ENCODE results near the gene PCK1. TPM values are rescaled to one million over a fixed set of nuclear protein-coding genes. Genes with fewer than 3 reads are reported as not detected.

The PCK1 gene
- total RNA-seq, 4 donors from 2014 or later, result 0.56 to 3.4 (median 2.2) TPM

DNA sequence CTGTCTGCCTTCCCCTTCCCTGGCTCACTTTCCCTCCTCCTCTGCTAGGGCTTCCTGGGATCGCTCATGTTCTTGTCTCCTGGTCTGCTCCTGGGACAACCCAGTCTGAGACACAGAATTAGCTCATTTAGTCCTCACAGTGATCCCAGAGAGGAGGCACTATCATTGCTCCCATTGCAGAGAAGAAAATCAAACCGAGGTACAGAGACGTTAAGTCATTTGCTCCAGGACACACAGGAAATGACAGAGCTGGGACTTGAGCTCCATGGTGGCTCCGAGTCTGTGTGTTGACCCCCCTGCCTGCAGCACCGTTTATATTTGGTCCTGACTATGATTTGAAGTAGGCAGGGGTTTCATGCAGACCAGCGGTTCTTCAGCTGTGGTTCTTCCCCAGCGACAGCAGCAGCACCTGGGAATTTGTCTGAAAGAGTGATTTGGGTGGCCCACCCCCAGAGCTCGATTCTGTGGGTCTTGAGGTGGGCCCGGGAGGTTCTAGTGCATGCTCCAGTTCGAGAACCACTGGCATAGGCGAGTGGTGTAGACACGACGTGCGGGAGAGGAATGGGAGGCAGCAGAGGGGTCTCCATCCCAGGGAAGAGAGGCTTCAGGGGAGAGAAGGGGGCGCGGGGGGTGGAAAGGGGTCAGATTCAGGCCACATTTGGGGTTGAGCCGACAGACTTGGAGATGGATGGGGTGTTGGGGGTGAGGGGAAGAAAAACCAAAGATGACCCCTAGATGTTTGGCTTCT is 24.7 kb downstream of the PCK1 start:
- Histone ChIP-seq H3K27ac (no peak overlapping the region), H3K4me3 (replicated peaks in 1 of 3) (no peak overlapping the region), H3K36me3 (no peaks in the 10 kb centered on the region), H3K4me1 (peaks cover 11 to 33% of the 10 kb centered on the region in 2 donors), H3K9me3 (no peaks in the 10 kb centered on the region), H3K27me3 (no peaks in the 10 kb centered on the region)
- 76 to 77% methylated on average over 17 of the region's 17 CpGs for WGBS, 2 donors
- DNase-seq, result no peak
- no peak for TF ChIP-seq POLR2A (IDR thresholded peaks at IDR 0.05)
- TF ChIP-seq, protein P1, sequence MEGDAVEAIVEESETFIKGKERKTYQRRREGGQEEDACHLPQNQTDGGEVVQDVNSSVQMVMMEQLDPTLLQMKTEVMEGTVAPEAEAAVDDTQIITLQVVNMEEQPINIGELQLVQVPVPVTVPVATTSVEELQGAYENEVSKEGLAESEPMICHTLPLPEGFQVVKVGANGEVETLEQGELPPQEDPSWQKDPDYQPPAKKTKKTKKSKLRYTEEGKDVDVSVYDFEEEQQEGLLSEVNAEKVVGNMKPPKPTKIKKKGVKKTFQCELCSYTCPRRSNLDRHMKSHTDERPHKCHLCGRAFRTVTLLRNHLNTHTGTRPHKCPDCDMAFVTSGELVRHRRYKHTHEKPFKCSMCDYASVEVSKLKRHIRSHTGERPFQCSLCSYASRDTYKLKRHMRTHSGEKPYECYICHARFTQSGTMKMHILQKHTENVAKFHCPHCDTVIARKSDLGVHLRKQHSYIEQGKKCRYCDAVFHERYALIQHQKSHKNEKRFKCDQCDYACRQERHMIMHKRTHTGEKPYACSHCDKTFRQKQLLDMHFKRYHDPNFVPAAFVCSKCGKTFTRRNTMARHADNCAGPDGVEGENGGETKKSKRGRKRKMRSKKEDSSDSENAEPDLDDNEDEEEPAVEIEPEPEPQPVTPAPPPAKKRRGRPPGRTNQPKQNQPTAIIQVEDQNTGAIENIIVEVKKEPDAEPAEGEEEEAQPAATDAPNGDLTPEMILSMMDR (IDR thresholded peaks at IDR 0.05), result no peak
- intact Hi-C loops (cut with DNase I), result no loop called here

DNA sequence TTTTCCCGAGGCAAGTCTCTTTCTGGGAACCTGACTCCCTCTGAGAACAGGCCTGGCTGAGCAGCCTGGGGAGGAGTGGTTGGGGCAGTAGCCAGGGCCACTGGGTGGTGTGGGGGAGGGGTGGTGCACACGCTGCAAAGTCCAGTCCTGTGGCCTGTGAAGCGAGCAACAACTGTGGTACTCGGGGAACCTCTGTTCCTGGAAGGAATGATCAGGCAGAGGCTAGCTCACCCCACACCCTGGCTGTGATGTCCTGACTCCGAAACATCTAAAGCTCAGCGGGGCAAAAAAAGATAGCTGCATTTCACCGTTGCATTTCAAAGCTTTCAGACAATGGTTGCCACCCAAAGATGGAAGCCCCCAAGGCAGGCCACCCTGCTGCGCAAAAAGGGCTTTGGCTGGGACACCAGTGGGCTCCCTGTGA is 25.5 kb downstream of the PCK1 start:
- Histone ChIP-seq H3K4me1 (peaks cover 11 to 32% of the 10 kb centered on the region in 2 donors), H3K27ac (no peak overlapping the region), H3K4me3 (replicated peaks in 1 of 3) (no peak overlapping the region), H3K27me3 (no peaks in the 10 kb centered on the region), H3K36me3 (no peaks in the 10 kb centered on the region), H3K9me3 (no peaks in the 10 kb centered on the region)
- DNase-seq, result peak; percentile 64 to 74
- TF ChIP-seq, protein P1 (IDR thresholded peaks at IDR 0.05), result no peak
- no peak for TF ChIP-seq POLR2A (IDR thresholded peaks at IDR 0.05)
- intact Hi-C loops (cut with DNase I), result no loop called here
- 41 to 52% methylated on average over 7 to 8 of the region's 8 CpGs for WGBS, 2 donors

DNA sequence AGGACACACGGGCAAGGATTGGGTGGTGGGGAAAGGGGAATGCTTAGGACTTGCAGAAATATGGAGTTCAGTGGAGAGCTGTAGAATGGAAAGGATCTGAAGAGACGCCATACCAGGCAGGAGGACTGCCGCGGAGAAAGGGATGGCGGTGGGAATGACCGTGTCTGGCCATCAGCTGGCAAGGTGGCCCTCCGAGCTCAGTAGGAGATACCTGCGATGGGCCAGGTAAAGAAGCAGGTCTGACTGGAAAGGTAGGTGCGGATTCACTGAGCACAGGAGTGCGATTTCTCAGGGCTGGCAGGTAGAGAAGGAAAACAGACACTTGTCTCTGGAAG is 26.0 kb downstream of the PCK1 start:
- H3K27me3 ChIP-seq, result no peaks in the 10 kb centered on the region
- peaks cover 11 to 27% of the 10 kb centered on the region in 2 donors for H3K4me1 ChIP-seq
- 64 to 70% methylated on average over 10 of the region's 10 CpGs for WGBS, 2 donors
- H3K27ac ChIP-seq, result no peak overlapping the region
- H3K4me3 ChIP-seq (replicated peaks in 1 of 3), result no peak overlapping the region
- no peaks in the 10 kb centered on the region for H3K9me3 ChIP-seq
- no peak for DNase-seq
- no peaks in the 10 kb centered on the region for H3K36me3 ChIP-seq
- intact Hi-C loops (cut with DNase I), result no loop called here
- TF ChIP-seq, protein P1 (IDR thresholded peaks at IDR 0.05), result no peak
- TF ChIP-seq POLR2A (IDR thresholded peaks at IDR 0.05), result no peak

DNA sequence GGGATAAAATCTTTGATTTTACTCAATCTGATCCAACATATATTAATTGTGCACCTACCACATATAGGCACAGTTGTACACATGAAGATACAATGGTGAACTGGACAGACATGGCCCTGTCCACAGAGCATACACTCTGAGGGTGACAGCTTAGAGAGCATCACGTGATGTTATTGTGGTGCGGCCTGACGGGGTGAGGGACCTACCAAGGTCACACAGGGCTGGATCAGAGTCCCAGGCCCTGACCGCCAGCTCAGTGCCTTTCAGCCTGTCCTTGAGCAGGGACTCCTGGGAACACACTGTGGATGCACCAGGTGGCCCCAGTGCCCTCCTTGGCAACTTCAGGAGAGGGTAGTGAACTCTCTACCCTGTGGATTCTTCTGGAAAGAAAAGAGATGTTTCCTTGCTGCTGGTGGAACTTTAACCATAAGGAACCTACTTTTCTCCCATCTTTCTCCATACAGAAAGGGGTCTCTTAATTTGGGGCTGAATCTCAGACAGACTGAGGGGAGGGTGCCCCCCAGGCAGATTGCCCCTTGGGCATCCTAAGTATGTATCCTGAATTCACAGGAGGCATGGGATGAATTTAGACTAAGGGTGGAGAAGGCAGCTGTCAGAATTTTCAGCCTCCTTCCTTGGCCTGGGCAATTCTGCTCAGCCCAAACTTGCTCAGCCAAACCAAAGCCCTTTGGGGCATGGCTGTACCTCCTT is 26.5 kb downstream of the PCK1 start:
- TF ChIP-seq, protein P1 (IDR thresholded peaks at IDR 0.05), result no peak
- no peak for TF ChIP-seq POLR2A (IDR thresholded peaks at IDR 0.05)
- WGBS, 2 donors, result 92 to 100% methylated on average over 3 to 4 of the region's 4 CpGs
- H3K9me3 ChIP-seq, result no peaks in the 10 kb centered on the region
- H3K27me3 ChIP-seq, result no peaks in the 10 kb centered on the region
- H3K4me1 ChIP-seq, result peaks cover 7 to 21% of the 10 kb centered on the region in 2 donors
- no peak overlapping the region for H3K4me3 ChIP-seq (replicated peaks in 1 of 3)
- DNase-seq, result no peak
- H3K36me3 ChIP-seq, result no peaks in the 10 kb centered on the region
- no peak overlapping the region for H3K27ac ChIP-seq
- intact Hi-C loops (cut with DNase I), result no loop called here

DNA sequence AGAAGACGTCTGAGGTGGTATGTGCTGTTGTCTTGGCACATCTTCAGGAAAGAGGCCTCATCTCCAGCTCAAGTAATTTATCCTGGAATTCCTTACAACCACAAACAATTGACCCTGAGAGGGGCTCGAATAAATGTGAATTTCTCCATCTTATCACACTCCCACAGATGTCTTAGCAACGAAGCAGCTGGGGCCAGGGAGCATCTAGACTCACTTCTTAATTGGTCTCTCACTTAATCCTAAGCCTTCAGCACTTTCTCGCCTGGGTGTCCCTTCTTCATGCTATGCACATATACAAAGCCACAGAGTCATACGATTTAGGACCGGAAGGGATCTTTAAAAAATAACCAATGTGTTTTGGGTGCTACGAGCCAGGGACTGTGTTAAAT is 27.1 kb downstream of the PCK1 start:
- H3K4me1 ChIP-seq, result peaks cover 2 to 16% of the 10 kb centered on the region in 2 donors
- no peaks in the 10 kb centered on the region for H3K27me3 ChIP-seq
- H3K9me3 ChIP-seq, result no peaks in the 10 kb centered on the region
- H3K36me3 ChIP-seq, result no peaks in the 10 kb centered on the region
- no peak overlapping the region for H3K4me3 ChIP-seq (replicated peaks in 1 of 3)
- no peak overlapping the region for H3K27ac ChIP-seq
- no peak for DNase-seq
- TF ChIP-seq, protein P1 (IDR thresholded peaks at IDR 0.05), result no peak
- no peak for TF ChIP-seq POLR2A (IDR thresholded peaks at IDR 0.05)
- intact Hi-C loops (cut with DNase I), result no loop called here
- 84 to 90% methylated on average over 7 of the region's 7 CpGs for WGBS, 2 donors
